ENCODE results near the gene PIK3R1.

Gene PIK3R1

DNA sequence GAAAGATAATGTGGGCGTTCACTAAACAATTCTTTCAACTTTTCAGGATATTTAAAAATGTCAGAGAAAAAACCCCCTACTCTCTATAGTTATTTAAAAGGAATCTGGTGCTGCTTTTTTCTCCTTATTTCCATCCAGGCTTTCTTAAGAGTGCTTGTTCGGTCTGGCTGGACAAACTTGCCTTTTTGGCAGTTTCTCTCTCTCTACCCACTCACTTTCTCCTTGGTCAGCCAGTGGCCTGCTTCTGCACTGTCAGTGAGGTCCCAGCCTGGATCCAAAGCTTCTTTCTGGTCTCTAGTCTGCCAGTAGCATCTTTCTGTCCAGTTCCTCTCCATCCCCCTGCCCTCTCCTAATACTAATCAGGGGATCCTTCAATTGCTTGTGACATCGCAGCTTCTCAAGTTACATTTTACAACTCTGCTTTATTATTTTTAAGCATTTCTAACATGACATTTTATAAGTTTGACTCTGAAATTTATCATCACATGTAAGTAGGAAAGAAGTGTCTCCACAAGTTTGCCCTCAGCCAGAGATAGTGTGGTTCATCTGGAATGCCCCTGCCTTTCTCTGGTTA lies 50.4 kb downstream of the PIK3R1 start:
- TF ChIP-seq, protein P1, sequence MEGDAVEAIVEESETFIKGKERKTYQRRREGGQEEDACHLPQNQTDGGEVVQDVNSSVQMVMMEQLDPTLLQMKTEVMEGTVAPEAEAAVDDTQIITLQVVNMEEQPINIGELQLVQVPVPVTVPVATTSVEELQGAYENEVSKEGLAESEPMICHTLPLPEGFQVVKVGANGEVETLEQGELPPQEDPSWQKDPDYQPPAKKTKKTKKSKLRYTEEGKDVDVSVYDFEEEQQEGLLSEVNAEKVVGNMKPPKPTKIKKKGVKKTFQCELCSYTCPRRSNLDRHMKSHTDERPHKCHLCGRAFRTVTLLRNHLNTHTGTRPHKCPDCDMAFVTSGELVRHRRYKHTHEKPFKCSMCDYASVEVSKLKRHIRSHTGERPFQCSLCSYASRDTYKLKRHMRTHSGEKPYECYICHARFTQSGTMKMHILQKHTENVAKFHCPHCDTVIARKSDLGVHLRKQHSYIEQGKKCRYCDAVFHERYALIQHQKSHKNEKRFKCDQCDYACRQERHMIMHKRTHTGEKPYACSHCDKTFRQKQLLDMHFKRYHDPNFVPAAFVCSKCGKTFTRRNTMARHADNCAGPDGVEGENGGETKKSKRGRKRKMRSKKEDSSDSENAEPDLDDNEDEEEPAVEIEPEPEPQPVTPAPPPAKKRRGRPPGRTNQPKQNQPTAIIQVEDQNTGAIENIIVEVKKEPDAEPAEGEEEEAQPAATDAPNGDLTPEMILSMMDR (IDR thresholded peaks at IDR 0.05; ENCODE audit: low read depth, low read length, missing control alignments) = no peak
- H3K4me3 ChIP-seq (ENCODE audit: low read depth, low read length) = no peak overlapping the region
- H3K36me3 ChIP-seq (replicated peaks) = no peaks in the 10 kb centered on the region
- no peak overlapping the region for H3K27ac ChIP-seq
- no peak for DNase-seq
- H3K27me3 ChIP-seq (replicated peaks) = no peaks in the 10 kb centered on the region
- in situ Hi-C loops (cut with HindIII; ENCODE audit: low pct_ligation_motif_present, low sequenced_read_pairs) = loop anchor here (25.0 kb wide), 1 partner anchor 1004 kb away; no protein-coding TSS in a partner anchor

DNA sequence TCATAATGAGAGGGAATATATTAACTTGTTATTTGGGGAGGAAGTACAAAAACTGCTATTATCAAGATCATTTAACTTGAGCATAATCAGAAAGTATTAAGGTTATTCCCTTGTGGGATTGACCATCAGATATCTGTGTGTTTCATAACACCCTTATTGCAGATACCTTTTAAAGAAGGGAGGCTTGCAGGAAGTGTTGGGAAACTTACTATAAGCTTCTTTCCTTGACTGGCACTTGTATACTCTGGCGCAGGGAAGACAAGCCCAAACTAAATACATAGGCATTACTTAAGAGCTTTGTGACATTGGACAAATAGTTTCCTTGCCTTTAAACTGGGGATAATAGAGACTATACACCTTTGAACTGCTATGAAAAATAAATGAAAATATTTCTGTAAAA lies 50.9 kb downstream of the PIK3R1 start:
- in situ Hi-C loops (cut with HindIII; ENCODE audit: low pct_ligation_motif_present, low sequenced_read_pairs) = loop anchor here (25.0 kb wide), 1 partner anchor 1004 kb away; no protein-coding TSS in a partner anchor
- H3K27ac ChIP-seq = no peak overlapping the region

DNA sequence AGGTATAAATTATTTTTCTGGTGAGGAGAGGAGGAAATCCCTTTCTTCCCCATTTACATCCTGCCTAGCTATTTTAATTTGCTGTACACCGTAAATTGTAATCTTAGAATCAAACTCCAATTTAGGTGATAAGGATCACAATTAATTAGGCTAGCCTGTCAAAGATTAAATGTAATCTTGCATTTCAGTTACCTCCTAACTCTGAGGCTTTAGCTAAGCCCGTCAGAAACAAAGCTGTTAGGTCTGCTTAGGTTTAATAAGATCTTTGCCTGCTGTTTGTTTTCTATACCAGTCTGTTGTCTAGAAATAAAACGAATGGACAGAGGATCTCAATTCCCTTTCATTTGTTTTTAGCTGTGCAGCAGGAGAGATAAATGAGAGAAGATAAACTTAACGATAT lies 51.5 kb downstream of the PIK3R1 start:
- TF ChIP-seq, protein P1 (IDR thresholded peaks at IDR 0.05; ENCODE audit: low read depth, low read length, missing control alignments) = no peak
- H3K36me3 ChIP-seq (replicated peaks) = no peaks in the 10 kb centered on the region
- no peak overlapping the region for H3K27ac ChIP-seq
- no peak for DNase-seq
- no peaks in the 10 kb centered on the region for H3K27me3 ChIP-seq (replicated peaks)
- no peak overlapping the region for H3K4me3 ChIP-seq (ENCODE audit: low read depth, low read length)
- in situ Hi-C loops (cut with HindIII; ENCODE audit: low pct_ligation_motif_present, low sequenced_read_pairs) = loop anchor here (25.0 kb wide), 1 partner anchor 1005 kb away; no protein-coding TSS in a partner anchor

More for the DNA sequence above, 50.9 kb downstream of the PIK3R1 start:
- Histone ChIP-seq H3K36me3 (replicated peaks) (no peaks in the 10 kb centered on the region), H3K27me3 (replicated peaks) (no peaks in the 10 kb centered on the region), H3K4me3 (ENCODE audit: low read depth, low read length) (no peak overlapping the region)
- no peak for DNase-seq
- TF ChIP-seq, protein P1 (IDR thresholded peaks at IDR 0.05; ENCODE audit: low read depth, low read length, missing control alignments) = no peak

DNA sequence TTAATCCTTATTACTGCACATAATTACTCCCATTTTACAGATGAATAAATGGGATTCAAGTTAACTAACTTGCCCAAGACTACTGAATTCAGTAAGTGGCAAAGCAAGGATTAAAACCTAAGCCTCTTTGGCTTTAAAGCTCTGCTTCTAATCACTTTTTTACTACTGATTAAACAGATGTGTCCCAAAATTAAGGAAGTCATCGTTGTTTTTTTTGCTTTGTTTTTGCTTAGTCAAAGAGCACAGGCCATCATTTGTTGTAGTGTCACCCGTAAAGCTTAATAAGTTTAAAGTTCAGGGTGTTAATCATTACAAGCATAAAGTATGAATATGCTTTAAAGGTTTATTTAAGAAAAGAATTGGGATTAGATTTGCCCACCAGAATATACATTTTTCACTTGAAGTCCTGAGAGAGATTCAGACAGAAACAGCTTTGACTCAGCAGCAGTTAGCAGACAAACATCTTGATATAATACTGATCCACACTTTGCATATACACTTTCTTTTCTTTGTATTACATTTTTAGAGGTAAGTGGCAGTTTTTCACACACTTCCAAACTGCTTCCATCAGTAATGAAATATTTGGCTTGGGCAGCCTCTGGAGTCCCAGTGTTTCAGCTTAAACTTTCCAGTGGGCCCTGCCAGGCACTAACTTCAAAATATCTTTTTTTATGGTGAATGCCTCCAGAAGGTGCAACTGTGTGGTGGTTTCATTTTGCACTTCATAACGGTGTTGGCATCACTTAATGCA lies 52.7 kb downstream of the PIK3R1 start:
- Histone ChIP-seq H3K27me3 (replicated peaks) (no peaks in the 10 kb centered on the region), H3K4me3 (ENCODE audit: low read depth, low read length) (no peak overlapping the region), H3K27ac (no peak overlapping the region), H3K36me3 (replicated peaks) (no peaks in the 10 kb centered on the region)
- TF ChIP-seq, protein P1 (IDR thresholded peaks at IDR 0.05; ENCODE audit: low read depth, low read length, missing control alignments) = no peak
- no peak for DNase-seq
- in situ Hi-C loops (cut with HindIII; ENCODE audit: low pct_ligation_motif_present, low sequenced_read_pairs) = loop anchor here (25.0 kb wide), 1 partner anchor 1006 kb away; no protein-coding TSS in a partner anchor

DNA sequence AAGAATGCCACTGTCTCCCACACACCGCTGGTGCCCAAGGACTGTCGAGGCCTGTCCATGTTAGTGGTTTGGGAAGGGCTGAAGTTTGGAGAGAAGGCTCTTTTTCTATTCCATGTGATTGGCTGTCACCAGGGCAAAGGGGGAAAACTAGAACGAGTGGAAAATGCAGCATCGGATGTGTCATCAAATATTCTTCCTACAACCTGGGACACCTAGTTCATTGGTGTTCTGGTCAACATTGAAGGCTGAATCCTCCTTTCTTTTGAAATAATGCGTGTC lies 53.2 kb downstream of the PIK3R1 start:
- H3K27ac ChIP-seq = no peak overlapping the region
- no peaks in the 10 kb centered on the region for H3K36me3 ChIP-seq (replicated peaks)
- no peak overlapping the region for H3K4me3 ChIP-seq (ENCODE audit: low read depth, low read length)
- in situ Hi-C loops (cut with HindIII; ENCODE audit: low pct_ligation_motif_present, low sequenced_read_pairs) = loop anchor here (25.0 kb wide), 1 partner anchor 1006 kb away; no protein-coding TSS in a partner anchor
- DNase-seq = no peak
- TF ChIP-seq, protein P1 (IDR thresholded peaks at IDR 0.05; ENCODE audit: low read depth, low read length, missing control alignments) = no peak
- no peaks in the 10 kb centered on the region for H3K27me3 ChIP-seq (replicated peaks)

Data from brain microvascular endothelial cell (primary cell).